LNCAP (cell line): ENCODE results near the gene RYR1.

Experiments
- CTCF ChIP-seq: fragments of 450-650 bp; IDR thresholded peaks from 2 replicates; pipeline ENCODE4 v1.5.1; 2017; ENCODE audit warnings: mild to moderate bottlenecking

RYR1 gene

GRCh38 chr19:38528931-38529330, 95.4 kb downstream of the RYR1 start:
- no peak for TF ChIP-seq CTCF

DNA sequence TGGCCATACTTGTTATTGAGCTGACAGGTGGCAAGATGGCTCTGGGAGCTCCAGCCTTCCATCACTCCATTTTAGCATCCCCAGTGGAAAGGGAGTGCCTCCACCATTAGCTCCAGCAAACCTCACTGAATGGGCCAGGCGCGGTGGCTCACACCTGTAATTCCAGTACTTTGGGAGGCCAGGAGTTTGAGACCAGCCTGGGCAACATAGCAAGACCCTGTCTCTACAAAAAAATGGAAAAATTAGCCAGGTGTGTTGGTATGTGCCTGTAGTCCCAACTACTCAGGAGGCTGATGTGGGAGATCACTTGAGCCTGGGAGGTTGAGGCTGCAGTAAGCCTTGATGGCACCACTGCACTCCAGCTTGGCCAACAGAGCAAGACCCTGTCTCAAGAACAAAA, 98.0 kb downstream of the RYR1 start:
- TF ChIP-seq CTCF = no peak

GRCh38 chr19:38532939-38533338, 99.4 kb downstream of the RYR1 start:
- TF ChIP-seq CTCF = no peak

GRCh38 chr19:38534574-38534973, 101.1 kb downstream of the RYR1 start:
- no peak for TF ChIP-seq CTCF

GRCh38 chr19:38535212-38535611, 101.7 kb downstream of the RYR1 start:
- TF ChIP-seq CTCF = no peak

GRCh38 chr19:38537071-38537936, 103.8 kb downstream of the RYR1 start:
- no peak for TF ChIP-seq CTCF

- TF ChIP-seq CTCF = no peak
These were observed 104.9 kb downstream of the RYR1 start for GRCh38 chr19:38538386-38538785.
